Neuronal stem cell (in vitro differentiated cells): ENCODE data around the gene CHIA.

Source experiments
- DNase-seq: peaks from one replicate; pipeline ENCODE4 v3.0.0-alpha.2; 2013; ENCODE audit warnings: low spot score
- H2AFZ ChIP-seq: one replicate; pipeline ENCODE4 v1.6.1; 2013; ENCODE audit warnings: mild to moderate bottlenecking, low read length, inconsistent platforms
- H2AK5ac ChIP-seq: 2 replicates; pipeline ENCODE4 v1.6.1; 2013; ENCODE audit warnings: low read depth, mild to moderate bottlenecking, inconsistent platforms, low read length, moderate library complexity, mixed read lengths
- H2BK120ac ChIP-seq: 2 replicates; pipeline ENCODE4 v1.6.1; 2013; ENCODE audit warnings: low read depth, mild to moderate bottlenecking, inconsistent platforms, low read length, moderate library complexity, mixed read lengths
- H2BK12ac ChIP-seq: one replicate; pipeline ENCODE4 v1.6.1; 2013; ENCODE audit warnings: low read length, inconsistent platforms
- H2BK15ac ChIP-seq: 2 replicates; pipeline ENCODE4 v1.6.1; 2013; ENCODE audit warnings: mild to moderate bottlenecking, low read length, inconsistent platforms, mixed read lengths
- H2BK5ac ChIP-seq: one replicate; pipeline ENCODE4 v1.6.1; 2013; ENCODE audit warnings: inconsistent platforms, mild to moderate bottlenecking, low read length, moderate library complexity
- H3K14ac ChIP-seq: one replicate; pipeline ENCODE4 v1.6.1; 2013; ENCODE audit warnings: low read length, inconsistent platforms
- H3K18ac ChIP-seq: 2 replicates; pipeline ENCODE4 v1.6.1; 2013; ENCODE audit warnings: low read length, inconsistent platforms
- H3K23ac ChIP-seq: 2 replicates; pipeline ENCODE4 v1.6.1; 2013; ENCODE audit warnings: low read depth, mild to moderate bottlenecking, mixed read lengths, low read length, inconsistent platforms; ENCODE audit not compliant: poor library complexity
- H3K27ac ChIP-seq: replicated peaks from 3 replicates; pipeline ENCODE4 v1.5.1; 2013; ENCODE audit warnings: low read length, inconsistent platforms
- H3K27me3 ChIP-seq, 3 experiments: 2 replicates each; pipeline ENCODE4 v1.6.1; 2013; ENCODE audit warnings: low read length in 3 of 3, mild to moderate bottlenecking in 2 of 3, inconsistent platforms in 1 of 3, low read depth in 1 of 3, mixed read lengths in 1 of 3, moderate library complexity in 1 of 3; ENCODE audit not compliant: control insufficient read depth in 3 of 3, insufficient read depth in 3 of 3
- H3K36me3 ChIP-seq, 2 donors: replicated peaks in 1 of 2; 2 replicates each; pipeline ENCODE4 v1.6.1; 2013; ENCODE audit warnings: low read length in 2 of 2; ENCODE audit not compliant: control insufficient read depth in 2 of 2, insufficient read depth in 2 of 2
- H3K4ac ChIP-seq: 2 replicates; pipeline ENCODE4 v1.6.1; 2013; ENCODE audit warnings: inconsistent platforms, mild to moderate bottlenecking, low read length, moderate library complexity
- H3K4me1 ChIP-seq, 2 donors: 1 replicate in 1 of 2; 2 replicates in 1 of 2; pipeline ENCODE4 v1.6.1; 2013; ENCODE audit warnings: low read length in 2 of 2, low read depth in 1 of 2; ENCODE audit not compliant: control insufficient read depth in 2 of 2, insufficient read depth in 1 of 2
- H3K4me2 ChIP-seq: one replicate; pipeline ENCODE4 v1.6.1; 2013; ENCODE audit warnings: mild to moderate bottlenecking, low read length, inconsistent platforms; ENCODE audit not compliant: insufficient read depth, poor library complexity, severe bottlenecking
- H3K4me3 ChIP-seq, 2 donors: 2 replicates each; pipeline ENCODE4 v1.5.1; 2013; ENCODE audit warnings: low read length in 2 of 2, mild to moderate bottlenecking in 2 of 2, inconsistent platforms in 1 of 2, moderate library complexity in 1 of 2
- H3K79me1 ChIP-seq: one replicate; pipeline ENCODE4 v1.6.1; 2013; ENCODE audit warnings: low read depth, mild to moderate bottlenecking, inconsistent platforms, low read length, moderate library complexity
- H3K9ac ChIP-seq: one replicate; pipeline ENCODE4 v1.6.1; 2013; ENCODE audit warnings: mild to moderate bottlenecking, low read depth, low read length, inconsistent platforms; ENCODE audit not compliant: poor library complexity
- H3K9me3 ChIP-seq, 2 donors: replicated peaks in 1 of 2; 2 replicates each; pipeline versions ENCODE3 to v1.6.1; 2013; ENCODE audit warnings: low read length in 2 of 2, mild to moderate bottlenecking in 2 of 2, inconsistent platforms in 1 of 2, low read depth in 1 of 2, mixed read lengths in 1 of 2, moderate library complexity in 1 of 2; ENCODE audit not compliant: control insufficient read depth in 2 of 2, insufficient read depth in 1 of 2
- H4K8ac ChIP-seq: one replicate; pipeline ENCODE4 v1.6.1; 2013; ENCODE audit warnings: low read depth, mild to moderate bottlenecking, inconsistent platforms, low read length, moderate library complexity
- H4K91ac ChIP-seq: one replicate; pipeline ENCODE4 v1.6.1; 2013; ENCODE audit warnings: low read length, low read depth, mild to moderate bottlenecking, inconsistent platforms; ENCODE audit not compliant: poor library complexity
- WGBS, 2 donors: extraction: QIAGEN DNeasy Blood & Tissue Kit; methylation state at CpG; one replicate each; pipeline ENCODE4 v1.1.7; 2013; ENCODE audit warnings: missing lambda C conversion rate in 2 of 2, mixed read lengths in 1 of 2; ENCODE audit not compliant: insufficient read length in 2 of 2, insufficient replicate concordance in 1 of 2; ENCODE audit errors: extremely low coverage in 2 of 2; 5-methylcytosine and 5-hydroxymethylcytosine counted together

Gene CHIA

GRCh38 chr1:111281411-111281810 lies 9.2 kb upstream of the CHIA start:
- no peak overlapping the region for H2AFZ ChIP-seq
- no peak overlapping the region for H2BK120ac ChIP-seq
- H3K36me3 ChIP-seq = no peaks in the 10 kb centered on the region
- H3K4me3 ChIP-seq = no peak overlapping the region
- no peak overlapping the region for H3K4ac ChIP-seq
- no peaks in the 10 kb centered on the region for H3K4me1 ChIP-seq
- no peak overlapping the region for H4K91ac ChIP-seq
- H3K79me1 ChIP-seq = no peaks in the 10 kb centered on the region
- no peak overlapping the region for H4K8ac ChIP-seq
- H2BK12ac ChIP-seq = no peak overlapping the region
- DNase-seq = no peak
- H3K23ac ChIP-seq = no peak overlapping the region
- no peak overlapping the region for H3K27ac ChIP-seq
- H3K18ac ChIP-seq = no peak overlapping the region
- WGBS, 2 donors = no CpG with 5 or more reads among the region's 5 CpGs
- no peaks in the 10 kb centered on the region for H3K9me3 ChIP-seq
- no peak overlapping the region for H3K4me2 ChIP-seq
- H2BK15ac ChIP-seq = no peak overlapping the region
- no peak overlapping the region for H3K9ac ChIP-seq
- no peak overlapping the region for H2BK5ac ChIP-seq
- no peak overlapping the region for H2AK5ac ChIP-seq
- H3K14ac ChIP-seq = peak overlapping the region; percentile 63
- H3K27me3 ChIP-seq = no peaks in the 10 kb centered on the region

- Histone ChIP-seq H2BK5ac (no peak overlapping the region), H2BK120ac (no peak overlapping the region), H2AFZ (no peak overlapping the region), H3K9me3 (no peaks in the 10 kb centered on the region), H4K91ac (no peak overlapping the region), H3K4ac (no peak overlapping the region), H3K18ac (no peak overlapping the region), H3K27me3 (peaks cover 0 to 5% (median 0%) of the 10 kb centered on the region in 3 experiments), H3K4me2 (no peak overlapping the region), H3K14ac (no peak overlapping the region), H2BK12ac (no peak overlapping the region), H3K79me1 (no peaks in the 10 kb centered on the region), H2BK15ac (no peak overlapping the region), H3K36me3 (no peaks in the 10 kb centered on the region), H2AK5ac (no peak overlapping the region), H3K4me1 (no peaks in the 10 kb centered on the region), H3K4me3 (no peak overlapping the region), H3K27ac (no peak overlapping the region), H4K8ac (no peak overlapping the region), H3K9ac (no peak overlapping the region), H3K23ac (no peak overlapping the region)
- DNase-seq = no peak
Measured at GRCh38 chr1:111283838-111284237, 6.8 kb upstream of the CHIA start.

GRCh38 chr1:111285879-111286278 lies 4.8 kb upstream of the CHIA start:
- no peaks in the 10 kb centered on the region for H3K4me1 ChIP-seq

GRCh38 chr1:111286912-111287311 lies 3.7 kb upstream of the CHIA start:
- H2BK120ac ChIP-seq = no peak overlapping the region
- no peak overlapping the region for H2AK5ac ChIP-seq
- no peak overlapping the region for H2AFZ ChIP-seq
- H2BK5ac ChIP-seq = no peak overlapping the region
- no peaks in the 10 kb centered on the region for H3K36me3 ChIP-seq
- no peak overlapping the region for H3K4me3 ChIP-seq
- no peak overlapping the region for H4K91ac ChIP-seq
- no peak overlapping the region for H3K4ac ChIP-seq
- no peak overlapping the region for H2BK15ac ChIP-seq
- no peak overlapping the region for H3K9ac ChIP-seq
- H3K9me3 ChIP-seq = no peaks in the 10 kb centered on the region
- no peak overlapping the region for H2BK12ac ChIP-seq
- no peaks in the 10 kb centered on the region for H3K79me1 ChIP-seq
- H3K18ac ChIP-seq = no peak overlapping the region
- WGBS, 2 donors = no CpG with 5 or more reads among the region's 1 CpG
- no peak for DNase-seq
- H3K27me3 ChIP-seq = peaks cover 0 to 8% (median 0%) of the 10 kb centered on the region in 3 experiments
- no peak overlapping the region for H3K14ac ChIP-seq
- no peak overlapping the region for H4K8ac ChIP-seq
- H3K27ac ChIP-seq = no peak overlapping the region
- no peak overlapping the region for H3K23ac ChIP-seq
- no peaks in the 10 kb centered on the region for H3K4me1 ChIP-seq
- no peak overlapping the region for H3K4me2 ChIP-seq

More at GRCh38 chr1:111285879-111286278, 4.8 kb upstream of the CHIA start:
- H3K4me2 ChIP-seq = no peak overlapping the region
- no peak overlapping the region for H2BK15ac ChIP-seq
- H4K8ac ChIP-seq = no peak overlapping the region
- no peak overlapping the region for H3K23ac ChIP-seq
- H4K91ac ChIP-seq = no peak overlapping the region
- no peak overlapping the region for H2AFZ ChIP-seq
- H2AK5ac ChIP-seq = no peak overlapping the region
- H3K4me3 ChIP-seq = no peak overlapping the region
- no peaks in the 10 kb centered on the region for H3K36me3 ChIP-seq
- peak overlapping the region; percentile 50 for H2BK5ac ChIP-seq
- H3K18ac ChIP-seq = no peak overlapping the region
- no CpG with 5 or more reads among the region's 2 CpGs for WGBS, 2 donors
- peaks cover 0 to 8% (median 0%) of the 10 kb centered on the region in 3 experiments for H3K27me3 ChIP-seq
- no peak overlapping the region for H3K14ac ChIP-seq
- no peak overlapping the region for H3K4ac ChIP-seq
- no peak overlapping the region for H2BK120ac ChIP-seq
- no peak for DNase-seq
- no peak overlapping the region for H3K9ac ChIP-seq
- no peaks in the 10 kb centered on the region for H3K79me1 ChIP-seq
- H2BK12ac ChIP-seq = no peak overlapping the region
- H3K9me3 ChIP-seq = no peaks in the 10 kb centered on the region
- H3K27ac ChIP-seq = no peak overlapping the region
